NCI-H226 (cell line): ENCODE results near the gene GATB.

Source experiments
- DNase-seq: peaks from one replicate; pipeline ENCODE4 v3.0.0-alpha.2; 2015

GATB gene

GRCh38 chr4:151671541-151672059, 89.2 kb downstream of the GATB start:
- no peak for DNase-seq

- DNase-seq: no peak
These were observed 90.0 kb downstream of the GATB start for GRCh38 chr4:151670843-151671242.

- DNase-seq: no peak
These were observed 90.8 kb downstream of the GATB start for GRCh38 chr4:151669990-151670389.

- no peak for DNase-seq
These were observed 92.0 kb downstream of the GATB start for GRCh38 chr4:151668689-151669402.

- no peak for DNase-seq
These were observed 93.1 kb downstream of the GATB start for GRCh38 chr4:151667666-151668065.

- no peak for DNase-seq
These were observed 93.8 kb downstream of the GATB start for GRCh38 chr4:151667048-151667447.

- DNase-seq: no peak
These were observed 94.3 kb downstream of the GATB start for GRCh38 chr4:151666501-151666900.

GRCh38 chr4:151665785-151666127, 95.1 kb downstream of the GATB start:
- DNase-seq: no peak

- DNase-seq: no peak
These were observed 95.6 kb downstream of the GATB start for GRCh38 chr4:151665022-151665784.

- no peak for DNase-seq
These were observed 96.5 kb downstream of the GATB start for GRCh38 chr4:151664289-151664688.

- no peak for DNase-seq
These were observed 97.7 kb downstream of the GATB start for GRCh38 chr4:151663109-151663508.

- no peak for DNase-seq
These were observed 98.9 kb downstream of the GATB start for GRCh38 chr4:151661873-151662272.

- no peak for DNase-seq
These were observed 100.1 kb downstream of the GATB start for GRCh38 chr4:151660676-151661075.

- DNase-seq: no peak
These were observed 101.0 kb downstream of the GATB start for GRCh38 chr4:151659601-151660364.

- no peak for DNase-seq
These were observed 101.7 kb downstream of the GATB start for GRCh38 chr4:151658959-151659600.

GRCh38 chr4:151657896-151658295, 102.9 kb downstream of the GATB start:
- no peak for DNase-seq

- no peak for DNase-seq
These were observed 104.7 kb downstream of the GATB start for GRCh38 chr4:151656058-151656457.

- DNase-seq: no peak
These were observed 107.3 kb downstream of the GATB start for GRCh38 chr4:151653548-151653918.

- no peak for DNase-seq
These were observed 107.8 kb downstream of the GATB start for GRCh38 chr4:151652841-151653547.

GRCh38 chr4:151651496-151651895, 109.3 kb downstream of the GATB start:
- no peak for DNase-seq

GRCh38 chr4:151649479-151649878, 111.3 kb downstream of the GATB start:
- DNase-seq: no peak

GRCh38 chr4:151646322-151646721, 114.5 kb downstream of the GATB start:
- DNase-seq: no peak
